ENCODE data around the gene NAGA.

- TF ChIP-seq POLR2A (IDR thresholded peaks at IDR 0.05; ENCODE audit: low read depth, low read length) (no peak), POLR2AphosphoS5 (IDR thresholded peaks at IDR 0.05; ENCODE audit: low read depth, low read length) (no peak)
Measured at GRCh38 chr22:42078469-42079318, 8.1 kb upstream of the NAGA start.
